H1 (cell line): Measurements from ENCODE around the gene MICU1. TPM values are rescaled to one million over a fixed set of nuclear protein-coding genes. Genes with fewer than 3 reads are reported as not detected.

ENCODE experiments used
- CTCF ChIA-PET: fragments of 300-600 bp; sonication (Branson Sonifier 250); formaldehyde crosslinking; loops from one replicate; lab custom pipeline; 2021; ENCODE audit not compliant: partially characterized antibody; lab: Charles Lee
- POLR2A ChIA-PET: fragments of 300-600 bp; sonication (Branson Sonifier 250); formaldehyde crosslinking; loops from one replicate; lab custom pipeline; 2021; ENCODE audit warnings: inconsistent platforms; ENCODE audit not compliant: partially characterized antibody; lab: Charles Lee
- DNase-seq, 2 experiments: peaks; one replicate each; pipeline versions ENCODE4 v3.0.0 to v3.0.0-alpha.2; 2010 to 2022; ENCODE audit warnings: low spot score in 2 of 2, low read depth in 1 of 2, mixed read lengths in 1 of 2
- FAIRE-seq: peaks from 2 replicates; lab custom pipeline; 2011; peaks lifted over from hg19 to GRCh38; lab: Jason Lieb, UNC
- H2AFZ ChIP-seq: 2 replicates; pipeline ENCODE4 v1.8.1; 2012; ENCODE audit warnings: low read length, inconsistent platforms
- H2AK5ac ChIP-seq: 2 replicates; pipeline ENCODE4 v1.6.1; 2013; ENCODE audit warnings: low read depth, low read length
- H2BK120ac ChIP-seq: replicated peaks from 2 replicates; pipeline ENCODE3; 2013; ENCODE audit warnings: low read depth, low read length, inconsistent platforms
- H2BK12ac ChIP-seq: 2 replicates; pipeline ENCODE4 v1.6.1; 2013; ENCODE audit warnings: low read depth, low read length
- H2BK15ac ChIP-seq: 2 replicates; pipeline ENCODE4 v1.6.1; 2013; ENCODE audit warnings: low read length
- H2BK20ac ChIP-seq: 2 replicates; pipeline ENCODE4 v1.6.1; 2013; ENCODE audit warnings: low read length
- H2BK5ac ChIP-seq: 2 replicates; pipeline ENCODE4 v1.6.1; 2013; ENCODE audit warnings: low read depth, low read length
- H3K14ac ChIP-seq: 2 replicates; pipeline ENCODE4 v1.6.1; 2013; ENCODE audit warnings: inconsistent platforms; ENCODE audit not compliant: insufficient read length
- H3K18ac ChIP-seq: 2 replicates; pipeline ENCODE4 v1.6.1; 2013; ENCODE audit warnings: low read length; ENCODE audit errors: extremely low read depth
- H3K23ac ChIP-seq: 2 replicates; pipeline ENCODE4 v1.6.1; 2013; ENCODE audit warnings: inconsistent platforms; ENCODE audit not compliant: insufficient read length
- H3K23me2 ChIP-seq: 2 replicates; pipeline ENCODE4 v1.6.1; 2013; ENCODE audit warnings: low read depth, low read length
- H3K27ac ChIP-seq: 2 replicates; pipeline ENCODE4 v1.6.1; 2011; ENCODE audit warnings: low read depth, low read length, inconsistent platforms
- H3K27me3 ChIP-seq, 4 experiments: replicated peaks in 1 of 4; 1 replicate in 1 of 4; 2 replicates in 3 of 4; pipeline versions ENCODE4 v1.6.1 to v1.8.1; 2011 to 2013; ENCODE audit warnings: low read length in 3 of 4, mild to moderate bottlenecking in 3 of 4, inconsistent platforms in 2 of 4, mixed read lengths in 2 of 4, moderate library complexity in 1 of 4; ENCODE audit not compliant: control insufficient read depth in 3 of 4, insufficient read depth in 3 of 4; ENCODE audit errors: extremely low read depth in 1 of 4
- H3K36me3 ChIP-seq, 4 experiments: 2 replicates each; pipeline versions ENCODE4 v1.6.1 to v1.8.1; 2011 to 2013; ENCODE audit warnings: mild to moderate bottlenecking in 4 of 4, low read length in 3 of 4, moderate library complexity in 2 of 4, control low read depth in 1 of 4, inconsistent platforms in 1 of 4; ENCODE audit not compliant: insufficient read depth in 4 of 4, control insufficient read depth in 2 of 4
- H3K4ac ChIP-seq: replicated peaks from 2 replicates; pipeline ENCODE3; 2013; ENCODE audit warnings: low read length, low read depth, mixed read lengths, inconsistent platforms; ENCODE audit not compliant: insufficient read length
- H3K4me1 ChIP-seq, 4 experiments: replicated peaks in 1 of 4; 1 replicate in 1 of 4; 2 replicates in 3 of 4; pipeline versions ENCODE4 v1.6.1 to v1.8.1; 2011 to 2013; ENCODE audit warnings: low read length in 3 of 4, inconsistent platforms in 2 of 4, mixed read lengths in 1 of 4; ENCODE audit not compliant: insufficient read depth in 4 of 4, control insufficient read depth in 3 of 4
- H3K4me2 ChIP-seq, 2 experiments: 2 replicates each; pipeline versions ENCODE4 v1.6.1 to v1.8.1; 2011 to 2013; ENCODE audit warnings: low read depth in 2 of 2, low read length in 2 of 2, control low read depth in 1 of 2, inconsistent platforms in 1 of 2, mild to moderate bottlenecking in 1 of 2; ENCODE audit not compliant: insufficient read depth in 1 of 2
- H3K4me3 ChIP-seq, 4 experiments: fragments of 200-600, 300-600 bp in 1 of 4; sonication (generic), shearing (Covaris generic), sonication (Bioruptor Twin) in 1 of 4; 2 replicates each; pipeline versions ENCODE4 v1.5.1 to v1.8.1; 2011 to 2016; ENCODE audit warnings: low read length in 4 of 4, low read depth in 3 of 4, control low read depth in 2 of 4, inconsistent platforms in 2 of 4, mild to moderate bottlenecking in 2 of 4, mixed read lengths in 1 of 4, moderate library complexity in 1 of 4; ENCODE audit not compliant: insufficient read depth in 2 of 4; ENCODE audit errors: extremely low read depth in 1 of 4
- H3K56ac ChIP-seq: replicated peaks from 2 replicates; pipeline ENCODE3; 2013; ENCODE audit warnings: low read depth, mild to moderate bottlenecking, mixed read lengths, low read length, inconsistent platforms; ENCODE audit not compliant: insufficient read length
- H3K79me1 ChIP-seq: 2 replicates; pipeline ENCODE4 v1.6.1; 2013; ENCODE audit warnings: low read depth, low read length, control low read depth
- H3K79me2 ChIP-seq, 2 experiments: 2 replicates each; pipeline versions ENCODE4 v1.6.1 to v1.8.1; 2012 to 2013; ENCODE audit warnings: low read length in 2 of 2, mild to moderate bottlenecking in 2 of 2, inconsistent platforms in 1 of 2; ENCODE audit not compliant: insufficient read depth in 2 of 2, control insufficient read depth in 1 of 2
- H3K9ac ChIP-seq, 4 experiments: replicated peaks in 1 of 4; 1 replicate in 1 of 4; 2 replicates in 3 of 4; pipeline versions ENCODE4 v1.6.1 to v1.8.1; 2011 to 2013; ENCODE audit warnings: low read depth in 3 of 4, low read length in 3 of 4, control low read depth in 2 of 4, mild to moderate bottlenecking in 2 of 4, moderate library complexity in 2 of 4, inconsistent platforms in 1 of 4; ENCODE audit errors: extremely low read depth in 1 of 4
- H3K9me3 ChIP-seq, 2 experiments: 2 replicates each; pipeline versions ENCODE4 v1.6.1 to v1.8.1; 2012 to 2013; ENCODE audit warnings: mild to moderate bottlenecking in 2 of 2, moderate library complexity in 2 of 2, control low read depth in 1 of 2, inconsistent platforms in 1 of 2, low read depth in 1 of 2, low read length in 1 of 2, mixed read lengths in 1 of 2; ENCODE audit not compliant: insufficient read depth in 2 of 2
- H4K20me1 ChIP-seq, 2 experiments: replicated peaks in 1 of 2; 2 replicates each; pipeline versions ENCODE3 to v1.8.1; 2011 to 2013; ENCODE audit warnings: inconsistent platforms in 2 of 2, low read length in 2 of 2, mild to moderate bottlenecking in 1 of 2; ENCODE audit not compliant: insufficient read depth in 2 of 2, control insufficient read depth in 1 of 2
- H4K5ac ChIP-seq: 2 replicates; pipeline ENCODE4 v1.6.1; 2013; ENCODE audit warnings: low read length, low read depth, mixed read lengths, inconsistent platforms; ENCODE audit not compliant: insufficient read length
- H4K8ac ChIP-seq: 2 replicates; pipeline ENCODE4 v1.8.0; 2013; ENCODE audit warnings: mild to moderate bottlenecking, moderate library complexity, low read length, inconsistent platforms; ENCODE audit not compliant: insufficient read depth; ENCODE audit errors: extremely low read depth
- H4K91ac ChIP-seq: replicated peaks from 2 replicates; pipeline ENCODE3; 2013; ENCODE audit warnings: low read length, mixed read lengths, inconsistent platforms; ENCODE audit not compliant: insufficient read length
- BACH1 ChIP-seq: IDR thresholded peaks from 2 replicates; pipeline ENCODE4 v1.6.1; 2012; ENCODE audit warnings: low read length, improper control_type of control experiment
- CEBPB ChIP-seq: IDR thresholded peaks from 2 replicates; pipeline ENCODE4 v1.6.1; 2012; ENCODE audit warnings: low read depth, low read length
- CHD1 ChIP-seq: IDR thresholded peaks from 2 replicates; pipeline ENCODE4 v1.6.1; 2012; ENCODE audit warnings: low read depth, low read length, improper control_type of control experiment
- E2F6 ChIP-seq: IDR thresholded peaks from 2 replicates; pipeline ENCODE4 v1.6.1; 2012; ENCODE audit warnings: inconsistent platforms
- HDAC6 ChIP-seq: IDR thresholded peaks from one replicate; pipeline ENCODE4 v1.7.1; 2012; ENCODE audit warnings: low read depth, mild to moderate bottlenecking, inconsistent platforms, low read length, moderate library complexity
- MAX ChIP-seq: IDR thresholded peaks from 2 replicates; pipeline ENCODE4 v1.6.1; 2012; ENCODE audit warnings: inconsistent platforms
- NANOG ChIP-seq: IDR thresholded peaks from 2 replicates; pipeline ENCODE4 v1.6.1; 2011; ENCODE audit warnings: low read length, low read depth, mild to moderate bottlenecking, inconsistent platforms; ENCODE audit not compliant: insufficient read depth, poor library complexity, severe bottlenecking
- RAD21 ChIP-seq, 2 experiments: IDR thresholded peaks in 1 of 2; conservative IDR thresholded peaks in 1 of 2; 2 replicates each; pipeline ENCODE4 v1.6.1; 2011; ENCODE audit warnings: low read depth in 2 of 2, low read length in 2 of 2, improper control_type of control experiment in 1 of 2, inconsistent platforms in 1 of 2, mild to moderate bottlenecking in 1 of 2, moderate library complexity in 1 of 2
- SIRT6 ChIP-seq: IDR thresholded peaks from one replicate; pipeline ENCODE4 v1.7.1; 2012; ENCODE audit warnings: low read length, inconsistent platforms
- TAF7 ChIP-seq: optimal IDR thresholded peaks from 2 replicates; pipeline ENCODE3; 2011; ENCODE audit warnings: low read depth, mild to moderate bottlenecking, inconsistent platforms, low read length, moderate library complexity, borderline replicate concordance
- USF2 ChIP-seq: IDR thresholded peaks from 2 replicates; pipeline ENCODE4 v1.6.1; 2011; ENCODE audit warnings: low read length, improper control_type of control experiment
- YY1 ChIP-seq: IDR thresholded peaks from 2 replicates; pipeline ENCODE4 v1.6.1; 2011; ENCODE audit warnings: low read depth, mild to moderate bottlenecking, low read length
- WGBS, 2 experiments: shearing (Covaris generic) in 1 of 2; methylation state at CpG; one replicate each; pipeline versions ENCODE4 v1.1.6 to v1.1.7; 2013 to 2015; ENCODE audit warnings: low lambda C conversion rate in 2 of 2, mixed read lengths in 2 of 2, inconsistent platforms in 1 of 2, low coverage in 1 of 2, missing lambda C conversion rate in 1 of 2; ENCODE audit not compliant: insufficient replicate concordance in 2 of 2, insufficient coverage in 1 of 2, insufficient read length in 1 of 2; ENCODE audit errors: extremely low coverage in 1 of 2, missing lambda C conversion rate in 1 of 2; 5-methylcytosine and 5-hydroxymethylcytosine counted together
- polyA plus RNA-seq, 7 experiments: library from polyadenylated mRNA; depleted of rRNA in 3 of 7; stranded (reverse) in 5 of 7; unstranded in 2 of 7; fragments of >200 nt in 5 of 7; fragments of 200-250 nt in 2 of 7; gene quantifications; 1 replicate in 5 of 7; 2 replicates in 1 of 7; 4 replicates in 1 of 7; pipeline versions ENCODE4 v1.2.1 to v1.2.3, GENCODE V29; 2011 to 2013; ENCODE audit warnings: missing spikeins in 2 of 7, mixed read lengths in 2 of 7
- total RNA-seq: library from RNA; stranded (reverse); fragmentation: NEBNext Ultra II Directional; extraction: Animal tissue kit (Norgen Biotek cat#: 25700); gene quantifications from 2 replicates; pipeline ENCODE4 v1.2.1, GENCODE V29; 2021

Gene MICU1
- total and polyA plus RNA-seq, 2 of the 8 experiments (the other 6 are each of a cell fraction or from before 2014, with no cell fraction given): 18.0 to 36.7 TPM

GRCh38 chr10:72424561-72424960, 201.3 kb downstream of the MICU1 start:
- Histone ChIP-seq H3K9me3 (peaks cover 11 to 15% of the 10 kb centered on the region in 2 experiments; a peak in 2 of 4 replicates), H3K27ac (no peak overlapping the region), H3K56ac (no peak overlapping the region), H3K9ac (no peak overlapping the region), H3K36me3 (peaks cover 0 to 15% (median 6%) of the 10 kb centered on the region in 4 experiments; a peak in 4 of 8 replicates), H4K20me1 (no peaks in the 10 kb centered on the region), H2AK5ac (no peak overlapping the region), H4K91ac (no peak overlapping the region), H2AFZ (no peak overlapping the region), H3K79me1 (no peaks in the 10 kb centered on the region), H3K14ac (no peak overlapping the region), H3K23ac (no peak overlapping the region), H3K23me2 (no peaks in the 10 kb centered on the region; the same call in 1 of the 2 replicates), H2BK5ac (no peak overlapping the region), H3K79me2 (no peaks in the 10 kb centered on the region), H2BK15ac (no peak overlapping the region), H3K27me3 (no peaks in the 10 kb centered on the region), H2BK20ac (no peak overlapping the region), H4K8ac (no peak overlapping the region), H3K4ac (no peak overlapping the region), H3K4me2 (no peak overlapping the region), H3K4me3 (no peak overlapping the region), H2BK12ac (no peak overlapping the region), H3K18ac (no peak overlapping the region), H4K5ac (no peak overlapping the region), H2BK120ac (no peak overlapping the region), H3K4me1 (peaks cover 0 to 7% (median 4%) of the 10 kb centered on the region in 4 experiments; a peak in 2 of 7 replicates)
- DNase-seq (no peak), FAIRE-seq (no peak)
- 96% methylated on average over 1 of the region's 1 CpG; no CpG with 5 or more reads in 1 of the 2 experiments for WGBS, 2 experiments
- CTCF ChIA-PET: no interaction called here
- POLR2A ChIA-PET: no interaction called here
- TF ChIP-seq USF2 (no peak), TAF7 (no peak), E2F6 (no peak), HDAC6 (no peak), SIRT6 (no peak), BACH1 (no peak), MAX (no peak), NANOG (no peak), CHD1 (no peak), CEBPB (no peak), YY1 (no peak), RAD21 (IDR thresholded peaks at IDR 0.05 in 1 of 2, conservative IDR thresholded peaks at IDR 0.05 in 1 of 2; ENCODE audit: low read depth in 2 of 2, low read length in 2 of 2) (no peak)
- TF ChIP-seq, all 59 proteins: peak for 0
